Hepatocyte (in vitro differentiated cells): Measurements from ENCODE around the gene KCTD19. TPM values are rescaled to one million over a fixed set of nuclear protein-coding genes. Genes with fewer than 3 reads are reported as not detected.

Experiments
- DNase-seq: peaks from one replicate; pipeline ENCODE4 v3.0.0-alpha.2; 2016; ENCODE audit warnings: low spot score
- H2AFZ ChIP-seq: fragments of 200-600 bp; sonication (generic); 2 replicates; pipeline ENCODE4 v1.6.0; 2016; ENCODE audit warnings: antibody characterized with exemption, mild to moderate bottlenecking
- H3K27ac ChIP-seq: fragments of 200-600 bp; sonication (generic); 2 replicates; pipeline ENCODE4 v1.5.1; 2016; ENCODE audit warnings: mild to moderate bottlenecking
- H3K27me3 ChIP-seq: fragments of 200-600 bp; sonication (generic); 2 replicates; pipeline ENCODE4 v1.6.1; 2016
- H3K36me3 ChIP-seq: fragments of 200-600 bp; sonication (generic); replicated peaks from 2 replicates; pipeline ENCODE4 v1.5.1; 2016; ENCODE audit warnings: low read depth; ENCODE audit not compliant: insufficient read depth
- H3K4me1 ChIP-seq: fragments of 200-600 bp; sonication (generic); 2 replicates; pipeline ENCODE4 v1.5.1; 2016; ENCODE audit warnings: mild to moderate bottlenecking, moderate library complexity; ENCODE audit not compliant: insufficient read depth
- H3K4me2 ChIP-seq: fragments of 200-600 bp; sonication (generic); 2 replicates; pipeline ENCODE4 v1.6.0; 2016
- H3K4me3 ChIP-seq: fragments of 200-600 bp; sonication (generic); 2 replicates; pipeline ENCODE4 v1.5.1; 2016; ENCODE audit warnings: mild to moderate bottlenecking
- H3K79me2 ChIP-seq: fragments of 200-600 bp; sonication (generic); 2 replicates; pipeline ENCODE4 v1.6.0; 2017; ENCODE audit warnings: mild to moderate bottlenecking
- H3K9me2 ChIP-seq: fragments of 200-600 bp; sonication (generic); replicated peaks from 2 replicates; pipeline ENCODE4 v1.6.0; 2017; ENCODE audit warnings: mild to moderate bottlenecking; ENCODE audit not compliant: insufficient read depth
- H3K9me3 ChIP-seq: fragments of 200-600 bp; sonication (generic); 2 replicates; pipeline ENCODE4 v1.5.1; 2016; ENCODE audit warnings: low read depth, mild to moderate bottlenecking
- H4K20me1 ChIP-seq: fragments of 200-600 bp; sonication (generic); 2 replicates; pipeline ENCODE4 v1.6.0; 2016; ENCODE audit warnings: mild to moderate bottlenecking; ENCODE audit not compliant: insufficient read depth, poor library complexity, severe bottlenecking
- CTCF ChIP-seq: fragments of 200-600 bp; sonication (generic); IDR thresholded peaks from 2 replicates; pipeline ENCODE4 v1.5.1; 2016; ENCODE audit warnings: antibody characterized with exemption, mild to moderate bottlenecking; ENCODE audit not compliant: poor library complexity
- EZH2 ChIP-seq: fragments of 200-600 bp; sonication (generic); IDR thresholded peaks from 2 replicates; pipeline ENCODE4 v1.6.1; 2016; ENCODE audit warnings: antibody characterized with exemption, mild to moderate bottlenecking, borderline replicate concordance
- EZH2phosphoT487 ChIP-seq: fragments of 200-600 bp; sonication (generic); IDR thresholded peaks from one replicate; pipeline ENCODE4 v1.6.1; 2018; ENCODE audit warnings: antibody characterized with exemption, mild to moderate bottlenecking, low read depth, moderate library complexity; ENCODE audit not compliant: unreplicated experiment, severe bottlenecking
- WGBS: methylation state at CpG from one replicate; pipeline ENCODE4 v1.1.6; 2016; ENCODE audit warnings: low lambda C conversion rate; ENCODE audit errors: missing lambda C conversion rate; 5-methylcytosine and 5-hydroxymethylcytosine counted together
- polyA plus RNA-seq: library from polyadenylated mRNA; unstranded; fragments of >200 nt; fragmentation: Nextera tagmentation; extraction: Ambion mirVana; gene quantifications from 2 replicates; pipeline ENCODE4 v1.2.1, GENCODE V29; 2016
- total RNA-seq: library from RNA; depleted of rRNA; stranded (reverse); fragments of >200 nt; gene quantifications from 2 replicates; pipeline ENCODE4 v1.2.3, GENCODE V29; 2014

KCTD19 gene
- total and polyA plus RNA-seq, 2 experiments from 2014 or later = not detected

GRCh38 chr16:67301080-67301782 lies 25.3 kb downstream of the KCTD19 start:
- Histone ChIP-seq H3K4me1 (no peaks in the 10 kb centered on the region), H3K9me2 (no peaks in the 10 kb centered on the region), H4K20me1 (no peaks in the 10 kb centered on the region), H3K27ac (no peak overlapping the region), H2AFZ (no peak overlapping the region), H3K4me3 (no peak overlapping the region), H3K36me3 (no peaks in the 10 kb centered on the region), H3K27me3 (no peaks in the 10 kb centered on the region), H3K9me3 (no peaks in the 10 kb centered on the region), H3K79me2 (no peaks in the 10 kb centered on the region), H3K4me2 (no peak overlapping the region)
- no peak for DNase-seq
- TF ChIP-seq EZH2 (no peak), EZH2phosphoT487 (no peak), CTCF (no peak)
- WGBS = 86% methylated on average over 9 of the region's 11 CpGs

GRCh38 chr16:67299269-67299668 lies 27.3 kb downstream of the KCTD19 start:
- Histone ChIP-seq H3K4me3 (no peak overlapping the region), H3K4me1 (peaks cover 8% of the 10 kb centered on the region), H2AFZ (no peak overlapping the region), H3K27ac (no peak overlapping the region), H3K9me2 (no peaks in the 10 kb centered on the region), H3K36me3 (no peaks in the 10 kb centered on the region), H3K27me3 (no peaks in the 10 kb centered on the region), H4K20me1 (no peaks in the 10 kb centered on the region), H3K4me2 (no peak overlapping the region), H3K9me3 (no peaks in the 10 kb centered on the region), H3K79me2 (no peaks in the 10 kb centered on the region)
- no peak for DNase-seq
- WGBS = 94% methylated on average over 15 of the region's 15 CpGs
- no peak for TF ChIP-seq CTCF

- DNase-seq = no peak
- H3K4me2 ChIP-seq = no peak overlapping the region
- H3K4me1 ChIP-seq = peaks cover 8% of the 10 kb centered on the region
- H4K20me1 ChIP-seq = no peaks in the 10 kb centered on the region
- H3K9me2 ChIP-seq = no peaks in the 10 kb centered on the region
- H3K27ac ChIP-seq = no peak overlapping the region
- WGBS = 93% methylated on average over 9 of the region's 9 CpGs
- no peak overlapping the region for H3K4me3 ChIP-seq
- no peak for TF ChIP-seq EZH2phosphoT487
- no peak for TF ChIP-seq CTCF
- TF ChIP-seq EZH2 = no peak
- H2AFZ ChIP-seq = no peak overlapping the region
- no peaks in the 10 kb centered on the region for H3K9me3 ChIP-seq
- no peaks in the 10 kb centered on the region for H3K36me3 ChIP-seq
- H3K27me3 ChIP-seq = no peaks in the 10 kb centered on the region
- H3K79me2 ChIP-seq = no peaks in the 10 kb centered on the region
Observed at GRCh38 chr16:67298277-67298676, 28.3 kb downstream of the KCTD19 start.
